HCT116 (cell line): ENCODE measurements around the gene ZBTB20. TPM values are rescaled to one million over a fixed set of nuclear protein-coding genes. Genes with fewer than 3 reads are reported as not detected.

Experiments used
- ATAC-seq: fragments of 200-7000 bp; cut with Tn5 transposase; 2 replicates; pipeline ENCODE4 v1.9.1; 2020; ENCODE audit warnings: mild to moderate bottlenecking, moderate library complexity
- BruUV-seq: library from RNA; stranded (reverse); fragments of 400-500 nt; replicated peaks from 2 replicates; lab custom pipeline; 2021; lab: Mats Ljungman, UMichigan
- CTCF ChIA-PET: fragments of 300-600 bp; sonication (Branson Sonifier 250); formaldehyde crosslinking; loops from one replicate; lab custom pipeline; 2021; ENCODE audit warnings: antibody characterized with exemption; lab: Charles Lee
- POLR2A ChIA-PET: fragments of 300-600, 350-600 bp; sonication (Branson Sonifier 250); formaldehyde crosslinking; loops from one replicate; lab custom pipeline; 2021; ENCODE audit warnings: antibody characterized with exemption; lab: Charles Lee
- RAD21 ChIA-PET, 2 experiments: fragments of 300-600 bp; sonication (Branson Sonifier 250); formaldehyde crosslinking; loops; one replicate each; lab custom pipeline; 2023; ENCODE audit warnings: low total read pairs in 2 of 2; ENCODE audit not compliant: uncharacterized antibody in 2 of 2, unreplicated experiment in 2 of 2, low non-redundant PET in 1 of 2; lab: Charles Lee
- DNase-seq: peaks from one replicate; pipeline ENCODE4 v3.0.0-alpha.2; 2010; ENCODE audit warnings: low read depth, low spot score
- H2AFZ ChIP-seq: fragments of 200-600 bp; shearing (Covaris generic), sonication (generic); 2 replicates; pipeline ENCODE4 v1.6.1; 2017; ENCODE audit warnings: low read depth, mixed run types, mixed read lengths, antibody characterized with exemption, low read length; ENCODE audit not compliant: poor library complexity, severe bottlenecking
- H3K27ac ChIP-seq: 2 replicates; pipeline ENCODE4 v1.5.1; 2012; ENCODE audit warnings: low read depth, low read length
- H3K27me3 ChIP-seq: fragments of 200-600 bp; sonication (generic); 2 replicates; pipeline ENCODE4 v1.6.1; 2016; ENCODE audit warnings: mixed run types, low read length, mixed read lengths; ENCODE audit not compliant: insufficient read depth
- H3K36me3 ChIP-seq, 2 experiments: fragments of 200-500 bp in 1 of 2; fragments of 200-600 bp in 1 of 2; sonication (Bioruptor generic) in 1 of 2; sonication (generic) in 1 of 2; 2 replicates each; pipeline versions ENCODE4 v1.5.1 to v1.6.1; 2014 to 2016; ENCODE audit warnings: low read length in 2 of 2, inconsistent platforms in 1 of 2, mixed read lengths in 1 of 2, mixed run types in 1 of 2; ENCODE audit not compliant: insufficient read depth in 2 of 2, control insufficient read depth in 1 of 2
- H3K4me1 ChIP-seq, 2 experiments: fragments of 200-600 bp in 1 of 2; sonication (generic) in 1 of 2; 2 replicates each; pipeline versions ENCODE4 v1.5.1 to v1.6.1; 2012 to 2017; ENCODE audit warnings: low read length in 2 of 2, inconsistent platforms in 1 of 2, mild to moderate bottlenecking in 1 of 2, mixed read lengths in 1 of 2, mixed run types in 1 of 2, moderate library complexity in 1 of 2; ENCODE audit not compliant: insufficient read depth in 2 of 2, control insufficient read depth in 1 of 2
- H3K4me2 ChIP-seq: fragments of 200-600 bp; sonication (generic); 2 replicates; pipeline ENCODE4 v1.6.1; 2017; ENCODE audit warnings: mixed run types, low read length, mixed read lengths
- H3K4me3 ChIP-seq, 2 experiments: fragments of 200-600 bp in 1 of 2; sonication (generic) in 1 of 2; replicated peaks in 1 of 2; 2 replicates each; pipeline ENCODE4 v1.5.1; 2011 to 2016; ENCODE audit warnings: low read length in 2 of 2, control low read depth in 1 of 2, low read depth in 1 of 2, mild to moderate bottlenecking in 1 of 2, mixed read lengths in 1 of 2, mixed run types in 1 of 2
- H3K79me2 ChIP-seq: fragments of 200-600 bp; sonication (generic); 2 replicates; pipeline ENCODE4 v1.6.1; 2017; ENCODE audit warnings: mild to moderate bottlenecking, mixed run types, low read length, moderate library complexity, mixed read lengths; ENCODE audit not compliant: insufficient read depth
- H3K9ac ChIP-seq: fragments of 200-600 bp; sonication (generic); 2 replicates; pipeline ENCODE4 v1.6.1; 2016; ENCODE audit warnings: low read length, mixed read lengths
- H3K9me2 ChIP-seq: fragments of 200-600 bp; sonication (generic), shearing (Covaris generic); 2 replicates; pipeline ENCODE4 v1.6.1; 2017; ENCODE audit warnings: mixed run types, mild to moderate bottlenecking, moderate library complexity; ENCODE audit not compliant: insufficient read depth
- H3K9me3 ChIP-seq, 2 experiments: fragments of 200-500 bp in 1 of 2; fragments of 200-600 bp in 1 of 2; sonication (Bioruptor generic) in 1 of 2; sonication (generic) in 1 of 2; 2 replicates each; pipeline ENCODE4 v1.6.1; 2014 to 2017; ENCODE audit warnings: low read length in 2 of 2, mixed read lengths in 2 of 2, inconsistent platforms in 1 of 2, low read depth in 1 of 2, mild to moderate bottlenecking in 1 of 2, mixed run types in 1 of 2, moderate library complexity in 1 of 2; ENCODE audit not compliant: control insufficient read depth in 1 of 2, insufficient read depth in 1 of 2
- H4K20me1 ChIP-seq: fragments of 200-600 bp; sonication (generic), shearing (Covaris generic); 2 replicates; pipeline ENCODE4 v1.6.1; 2017; ENCODE audit warnings: mixed run types, mild to moderate bottlenecking, moderate library complexity; ENCODE audit not compliant: insufficient read depth
- CBX3 ChIP-seq: IDR thresholded peaks from 2 replicates; pipeline ENCODE4 v1.6.1; 2012; ENCODE audit warnings: low read depth
- EGR1 ChIP-seq: IDR thresholded peaks from 2 replicates; pipeline ENCODE4 v1.6.1; 2012; ENCODE audit warnings: low read depth
- ELF1 ChIP-seq: IDR thresholded peaks from 2 replicates; pipeline ENCODE4 v1.6.1; 2012; ENCODE audit warnings: low read depth, borderline replicate concordance
- EZH2 ChIP-seq: fragments of 200-600 bp; sonication (generic); IDR thresholded peaks from 2 replicates; pipeline ENCODE4 v1.6.1; 2017; ENCODE audit warnings: antibody characterized with exemption, mixed run types
- EZH2phosphoT487 ChIP-seq: fragments of 200-600 bp; IDR thresholded peaks from 2 replicates; pipeline ENCODE4 v1.6.1; 2018; ENCODE audit warnings: antibody characterized with exemption, borderline replicate concordance
- JUND ChIP-seq: IDR thresholded peaks from 2 replicates; pipeline ENCODE4 v1.6.1; 2012
- POLR2A ChIP-seq: IDR thresholded peaks from 2 replicates; pipeline ENCODE4 v1.7.0; 2011; ENCODE audit warnings: borderline replicate concordance; ENCODE audit not compliant: insufficient read depth, insufficient read length; ENCODE audit errors: extremely low read depth
- SP1 ChIP-seq: IDR thresholded peaks from 2 replicates; pipeline ENCODE4 v1.6.1; 2012; ENCODE audit warnings: low read depth
- TCF7L2 ChIP-seq: IDR thresholded peaks from 2 replicates; pipeline ENCODE4 v1.7.0; 2011; ENCODE audit warnings: borderline replicate concordance, inconsistent platforms; ENCODE audit not compliant: insufficient read depth, insufficient read length; ENCODE audit errors: extremely low read depth
- ZBTB33 ChIP-seq: IDR thresholded peaks from 2 replicates; pipeline ENCODE4 v1.6.1; 2011; ENCODE audit warnings: mild to moderate bottlenecking, low read length, moderate library complexity; ENCODE audit not compliant: insufficient replicate concordance; ENCODE audit errors: extremely low read depth
- intact Hi-C: fragments of 100-400 bp; cut with micrococcal nuclease; formaldehyde crosslinking; loops from 2 replicates; pipeline ENCODE4 v1.10.0; 2022
- total RNA-seq: library from RNA; stranded (reverse); gene quantifications from one replicate; pipeline ENCODE4 v1.2.1, GENCODE V29; 2021; ENCODE audit not compliant: unreplicated experiment

The ZBTB20 gene
- total RNA-seq, 1 experiment from 2014 or later, result 42.1 TPM

GRCh38 chr3:114672692-114673447, 474.2 kb downstream of the ZBTB20 start:
- H3K27ac ChIP-seq, result no peak overlapping the region
- H3K27me3 ChIP-seq, result no peaks in the 10 kb centered on the region
- ChIA-PET RAD21 (no interaction called here), CTCF (interaction anchor here (1.2 kb wide), 1 partner anchor 12 kb away, joined by 4 read pairs; no protein-coding TSS in a partner anchor), POLR2A (no interaction called here)
- no peaks in the 10 kb centered on the region for H3K9me2 ChIP-seq
- H3K9ac ChIP-seq, result no peak overlapping the region
- no peak overlapping the region for H3K4me2 ChIP-seq
- TF ChIP-seq SP1 (no peak), POLR2A (no peak), ELF1 (no peak), JUND (no peak), TCF7L2 (no peak), EZH2 (no peak), EGR1 (no peak), CBX3 (no peak)
- peaks cover 37 to 56% of the 10 kb centered on the region in 2 experiments; a peak in 3 of 4 replicates for H3K4me1 ChIP-seq
- no peak overlapping the region for H3K4me3 ChIP-seq
- H2AFZ ChIP-seq, result no peak overlapping the region
- H3K9me3 ChIP-seq, result no peaks in the 10 kb centered on the region
- H4K20me1 ChIP-seq, result no peaks in the 10 kb centered on the region
- no peaks in the 10 kb centered on the region; a peak in 1 of 4 replicates for H3K36me3 ChIP-seq
- no peak for DNase-seq
- intact Hi-C loops, result no loop called here
- H3K79me2 ChIP-seq, result peaks cover 73% of the 10 kb centered on the region
- ATAC-seq, result no peak
- BruUV-seq, result no TSS peak

DNA sequence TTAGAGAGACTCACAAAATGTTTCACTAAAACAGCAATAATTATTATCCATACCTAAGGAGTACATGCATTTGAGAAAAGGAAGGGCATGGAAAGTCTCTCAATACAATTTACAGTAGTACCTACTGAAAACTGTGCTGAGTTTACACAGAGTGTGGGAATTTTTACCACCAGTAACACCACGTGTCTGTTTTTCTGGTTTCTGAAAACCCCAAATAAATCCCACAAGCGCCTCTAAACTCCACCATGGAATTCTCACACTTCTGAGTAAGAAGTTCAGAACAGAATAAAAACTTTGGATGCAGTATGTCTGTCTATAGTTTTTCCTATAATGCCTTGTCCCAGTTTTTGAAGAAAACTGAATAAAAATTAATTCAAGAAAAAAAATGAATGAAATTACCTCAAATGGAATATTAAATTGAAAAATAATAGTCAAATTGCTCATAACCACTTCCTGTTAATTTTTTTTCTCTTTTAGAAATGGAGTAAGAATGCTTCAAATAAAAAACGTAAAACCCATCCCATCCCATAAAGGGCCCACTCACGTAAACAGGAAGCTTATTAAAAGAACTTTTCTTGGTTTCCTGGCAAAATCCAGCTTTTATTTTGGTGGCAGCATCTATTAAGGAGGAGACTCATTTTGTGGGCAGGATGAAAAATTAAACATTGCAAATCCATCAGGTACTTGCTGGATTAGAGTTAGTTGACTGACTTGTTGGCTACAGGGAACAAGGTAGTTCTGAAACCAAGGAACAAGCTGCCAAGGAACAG, 475.2 kb downstream of the ZBTB20 start:
- Histone ChIP-seq H3K9me2 (no peaks in the 10 kb centered on the region), H3K79me2 (peaks cover 76% of the 10 kb centered on the region), H3K9ac (no peak overlapping the region), H3K9me3 (no peaks in the 10 kb centered on the region), H2AFZ (no peak overlapping the region), H3K4me1 (peaks cover 37 to 56% of the 10 kb centered on the region in 2 experiments; a peak in 3 of 4 replicates), H3K27ac (no peak overlapping the region), H3K27me3 (no peaks in the 10 kb centered on the region), H3K4me3 (no peak overlapping the region), H3K4me2 (no peak overlapping the region), H3K36me3 (no peaks in the 10 kb centered on the region; a peak in 1 of 4 replicates), H4K20me1 (no peaks in the 10 kb centered on the region)
- RAD21 ChIA-PET, result no interaction called here
- CTCF ChIA-PET, result interaction anchor here (1.2 kb wide), 1 partner anchor 11 kb away, joined by 4 read pairs; no protein-coding TSS in a partner anchor
- POLR2A ChIA-PET, result no interaction called here
- BruUV-seq, result no TSS peak
- no peak for DNase-seq
- intact Hi-C loops, result no loop called here
- no peak for ATAC-seq
- TF ChIP-seq ZBTB33 (no peak), EZH2phosphoT487 (no peak)
